Measurements from ENCODE around the gene SLC25A41. TPM values are rescaled to one million over a fixed set of nuclear protein-coding genes. Genes with fewer than 3 reads are reported as not detected.

SLC25A41 gene
- total RNA-seq, 1 donor from 2014 or later, result 0.36 TPM

Other genes starting within 250 kb of the SLC25A41 start
- gene MLLT1, start 153.8 kb downstream of the SLC25A41 start, total RNA-seq, result 27.5 TPM
- 1.8 TPM for gene ACER1, start 100.2 kb downstream of the SLC25A41 start, total RNA-seq
- 65.4 TPM for gene CLPP, start 72.2 kb downstream of the SLC25A41 start, total RNA-seq
- gene ALKBH7, start 61.0 kb downstream of the SLC25A41 start, total RNA-seq, result 74.8 TPM
- 1.5 TPM for gene PSPN, start 57.8 kb downstream of the SLC25A41 start, total RNA-seq
- gene GTF2F1, start 40.6 kb downstream of the SLC25A41 start, total RNA-seq, result 32.6 TPM
- 148 TPM for gene KHSRP, start 9.0 kb downstream of the SLC25A41 start, total RNA-seq
- 31.1 TPM for gene SLC25A23, start 26.0 kb upstream of the SLC25A41 start, total RNA-seq
- 37.3 TPM for gene CRB3, start 30.5 kb upstream of the SLC25A41 start, total RNA-seq
- 1.3 TPM for gene DENND1C, start 48.0 kb upstream of the SLC25A41 start, total RNA-seq
- 0.12 TPM for gene TUBB4A, start 68.5 kb upstream of the SLC25A41 start, total RNA-seq
- 4.7 TPM for gene TNFSF9, start 97.3 kb upstream of the SLC25A41 start, total RNA-seq
- not detected for gene CD70, start 157.4 kb upstream of the SLC25A41 start, total RNA-seq
- gene TNFSF14, start 236.4 kb upstream of the SLC25A41 start, total RNA-seq, result 0.28 TPM

All from esophagus mucosa (tissue), 1 donor.